ENCODE measurements around the gene XRCC4.

- TF ChIP-seq POLR2A (IDR thresholded peaks at IDR 0.05) = no peak
- no peak for TF ChIP-seq CTCF (IDR thresholded peaks at IDR 0.05)
Measured at GRCh38 chr5:83251849-83252248, 174.5 kb downstream of the XRCC4 start.

Measured in breast epithelium (tissue), 3 donors.